Lung (tissue), 12 donors: ENCODE measurements around the gene KCTD14. TPM values are rescaled to one million over a fixed set of nuclear protein-coding genes. Genes with fewer than 3 reads are reported as not detected.

Source experiments
- ATAC-seq: fragments of 200-7000 bp; cut with Tn5 transposase; one replicate; pipeline ENCODE4 v1.9.1; 2020; ENCODE audit warnings: moderate number of reproducible peaks; ENCODE audit not compliant: insufficient read depth, low FRiP score
- DNase-seq, 3 donors: peaks; one replicate each; pipeline ENCODE4 v3.0.0-alpha.2; 2013 to 2017
- H3K27ac ChIP-seq, 2 donors: one replicate each; pipeline ENCODE4 v1.5.1; 2013; ENCODE audit warnings: mild to moderate bottlenecking in 2 of 2, moderate library complexity in 2 of 2, control low read depth in 1 of 2, inconsistent platforms in 1 of 2, low read depth in 1 of 2, low read length in 1 of 2
- H3K27me3 ChIP-seq, 3 donors: one replicate each; pipeline ENCODE4 v1.5.1; 2013; ENCODE audit warnings: low read length in 2 of 3; ENCODE audit not compliant: control insufficient read depth in 3 of 3, insufficient read depth in 3 of 3
- H3K36me3 ChIP-seq, 4 donors: one replicate each; pipeline ENCODE4 v1.5.1; 2013; ENCODE audit warnings: low read length in 4 of 4, mild to moderate bottlenecking in 1 of 4, moderate library complexity in 1 of 4; ENCODE audit not compliant: control insufficient read depth in 4 of 4, insufficient read depth in 4 of 4
- H3K4me1 ChIP-seq, 5 donors: one replicate each; pipeline ENCODE4 v1.5.1; 2013; ENCODE audit warnings: low read length in 5 of 5, mild to moderate bottlenecking in 2 of 5, moderate library complexity in 1 of 5; ENCODE audit not compliant: control insufficient read depth in 5 of 5, insufficient read depth in 5 of 5
- H3K4me3 ChIP-seq: one replicate; pipeline ENCODE4 v1.5.1; 2013; ENCODE audit warnings: mild to moderate bottlenecking, control low read depth, moderate library complexity
- H3K9ac ChIP-seq, 2 donors: one replicate each; pipeline ENCODE4 v1.5.1; 2013; ENCODE audit warnings: low read length in 2 of 2, control low read depth in 1 of 2; ENCODE audit not compliant: insufficient read depth in 1 of 2
- H3K9me3 ChIP-seq, 4 donors: one replicate each; pipeline ENCODE4 v1.5.1; 2013; ENCODE audit warnings: low read length in 3 of 4, mild to moderate bottlenecking in 1 of 4, moderate library complexity in 1 of 4; ENCODE audit not compliant: control insufficient read depth in 4 of 4, insufficient read depth in 3 of 4
- WGBS, 2 donors: extraction: QIAGEN DNeasy Blood & Tissue Kit; methylation state at CpG; one replicate each; pipeline ENCODE4 v1.1.7; 2013; 5-methylcytosine and 5-hydroxymethylcytosine counted together
- polyA plus RNA-seq, 2 donors: library from polyadenylated mRNA; stranded (reverse); fragments of 200-250 nt; gene quantifications; one replicate each; pipeline ENCODE4 v1.2.1, GENCODE V29; 2013
- total RNA-seq, 2 donors: library from RNA; depleted of rRNA in 1 of 2; stranded (reverse); fragments of >200 nt in 1 of 2; gene quantifications; one replicate each; pipeline ENCODE4 v1.2.1, GENCODE V29; 2014 to 2021
- TF ChIP-seq, protein P1 (sequence below): IDR thresholded peaks from 2 replicates; pipeline ENCODE4 v1.5.1; 2012; ENCODE audit warnings: mild to moderate bottlenecking; ENCODE audit errors: control extremely low read depth, extremely low read depth
- donor health status: control.
- donor health status: control.
- donor health status: Bipolar disorder and iron deficiency.
- donor health status: healthy.
- donor health status: DM: yes; HTN: yes; CAD: no.

Gene KCTD14
- total and polyA plus RNA-seq, 4 donors, result 6.4 to 24.0 (median 18.0) TPM

DNA sequence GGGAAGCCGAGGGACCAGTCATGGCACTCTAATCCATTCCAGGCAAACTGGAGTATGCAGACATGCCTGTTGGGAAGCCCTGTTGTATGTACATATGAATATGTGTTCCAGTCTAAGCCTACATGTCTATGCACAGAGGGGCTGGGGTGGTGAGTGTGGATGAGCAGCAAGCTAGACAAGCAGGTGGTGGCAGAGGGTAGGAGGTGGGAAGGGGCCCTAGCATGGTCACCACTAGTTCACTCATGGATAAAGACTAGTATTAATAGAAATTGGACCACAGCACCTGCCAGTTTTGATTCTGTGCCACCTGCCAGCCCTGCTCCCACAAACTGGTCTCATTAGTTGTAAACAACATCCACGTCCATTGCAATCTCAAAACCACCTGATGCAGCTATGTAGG, 42.1 kb upstream of the KCTD14 start:
- Histone ChIP-seq H3K4me1 (peaks cover 0 to 20% (median 9%) of the 10 kb centered on the region in 5 donors), H3K36me3 (peaks cover 6 to 13% (median 8%) of the 10 kb centered on the region in 4 donors)
- TF ChIP-seq, protein P1, sequence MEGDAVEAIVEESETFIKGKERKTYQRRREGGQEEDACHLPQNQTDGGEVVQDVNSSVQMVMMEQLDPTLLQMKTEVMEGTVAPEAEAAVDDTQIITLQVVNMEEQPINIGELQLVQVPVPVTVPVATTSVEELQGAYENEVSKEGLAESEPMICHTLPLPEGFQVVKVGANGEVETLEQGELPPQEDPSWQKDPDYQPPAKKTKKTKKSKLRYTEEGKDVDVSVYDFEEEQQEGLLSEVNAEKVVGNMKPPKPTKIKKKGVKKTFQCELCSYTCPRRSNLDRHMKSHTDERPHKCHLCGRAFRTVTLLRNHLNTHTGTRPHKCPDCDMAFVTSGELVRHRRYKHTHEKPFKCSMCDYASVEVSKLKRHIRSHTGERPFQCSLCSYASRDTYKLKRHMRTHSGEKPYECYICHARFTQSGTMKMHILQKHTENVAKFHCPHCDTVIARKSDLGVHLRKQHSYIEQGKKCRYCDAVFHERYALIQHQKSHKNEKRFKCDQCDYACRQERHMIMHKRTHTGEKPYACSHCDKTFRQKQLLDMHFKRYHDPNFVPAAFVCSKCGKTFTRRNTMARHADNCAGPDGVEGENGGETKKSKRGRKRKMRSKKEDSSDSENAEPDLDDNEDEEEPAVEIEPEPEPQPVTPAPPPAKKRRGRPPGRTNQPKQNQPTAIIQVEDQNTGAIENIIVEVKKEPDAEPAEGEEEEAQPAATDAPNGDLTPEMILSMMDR, result no peak

DNA sequence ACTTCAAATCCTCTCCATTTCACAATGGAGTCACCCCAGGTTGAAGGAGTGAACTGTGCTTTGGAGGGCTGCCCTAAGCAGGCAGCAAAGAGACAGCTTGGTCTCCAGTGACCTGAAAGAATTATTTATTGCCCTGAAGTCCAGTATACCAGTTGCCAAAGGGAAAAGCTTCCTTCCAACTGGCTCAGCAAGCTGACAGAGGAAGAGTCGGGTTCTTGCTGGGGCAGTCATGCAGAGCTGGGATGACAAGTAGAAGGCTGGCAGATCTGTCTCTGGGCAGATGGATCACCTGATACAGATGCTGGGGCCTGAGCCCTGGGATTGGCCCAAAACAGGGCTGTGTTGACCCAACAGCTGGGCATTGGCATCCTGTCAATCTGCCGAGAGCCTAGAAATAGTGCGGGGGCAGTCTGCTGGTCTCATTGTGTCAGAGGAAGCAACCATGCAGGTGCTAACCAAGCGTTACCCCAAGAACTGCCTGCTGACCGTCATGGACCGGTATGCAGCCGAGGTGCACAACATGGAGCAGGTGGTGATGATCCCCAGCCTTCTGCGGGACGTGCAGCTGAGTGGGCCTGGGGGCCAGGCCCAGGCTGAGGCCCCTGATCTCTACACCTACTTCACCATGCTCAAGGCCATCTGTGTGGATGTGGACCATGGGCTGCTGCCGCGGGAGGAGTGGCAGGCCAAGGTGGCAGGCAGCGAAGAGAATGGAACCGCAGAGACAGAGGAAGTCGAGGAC, 40.5 kb upstream of the KCTD14 start, which contains the start of gene THRSP:
THRSP (plus strand) TSS at position 422 of the 742 bp plus-strand sequence; CDS start at position 443, 21 bp downstream.
- DNase-seq (no peak), ATAC-seq (no peak)
- TF ChIP-seq, protein P1, result no peak
- WGBS, 2 donors, result 92 to 93% methylated on average over 14 of the region's 14 CpGs
- Histone ChIP-seq H3K9me3 (peaks cover 0 to 2% (median 0%) of the 10 kb centered on the region in 4 donors), H3K9ac (no peak within 1 kb of the TSS), H3K27me3 (no peaks in the 10 kb centered on the region), H3K27ac (no peak within 1 kb of the TSS), H3K4me3 (no peak within 1 kb of the TSS), H3K36me3 (peaks cover 0 to 7% (median 4%) of the 10 kb centered on the region in 4 donors), H3K4me1 (peaks cover 0 to 4% (median 2%) of the 10 kb centered on the region in 5 donors)

More for the DNA sequence above, 42.1 kb upstream of the KCTD14 start:
- Histone ChIP-seq H3K27me3 (no peaks in the 10 kb centered on the region), H3K9ac (no peak overlapping the region), H3K9me3 (peaks cover 0 to 2% (median 0%) of the 10 kb centered on the region in 4 donors), H3K27ac (no peak overlapping the region), H3K4me3 (no peak overlapping the region)
- 90 to 98% methylated on average over 2 of the region's 2 CpGs for WGBS, 2 donors
- ATAC-seq (no peak), DNase-seq (no peak)

DNA sequence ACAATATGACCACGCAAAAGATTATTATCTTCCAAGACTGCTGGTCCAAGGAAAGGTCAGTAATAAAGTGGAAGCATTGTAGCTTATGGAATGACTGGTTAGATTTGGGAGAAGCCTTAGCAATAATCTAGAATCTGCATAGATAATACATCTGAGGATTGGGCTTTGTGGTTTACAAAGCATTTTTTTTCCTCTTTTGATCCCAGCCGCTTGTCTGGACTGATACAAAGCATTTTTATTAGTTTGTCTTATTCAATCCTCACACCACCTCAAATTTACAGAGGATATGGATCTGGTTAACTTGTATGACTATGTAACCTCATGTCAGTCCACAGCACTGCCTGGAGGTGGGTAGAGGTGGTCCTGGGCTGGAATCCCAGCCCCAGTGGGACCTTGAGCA, 39.6 kb upstream of the KCTD14 start:
- DNase-seq (no peak), ATAC-seq (no peak)
- H3K4me3 ChIP-seq, result no peak overlapping the region
- peaks cover 0 to 3% (median 2%) of the 10 kb centered on the region in 4 donors for H3K36me3 ChIP-seq
- no peaks in the 10 kb centered on the region for H3K27me3 ChIP-seq
- H3K4me1 ChIP-seq, result peaks cover 0 to 4% (median 0%) of the 10 kb centered on the region in 5 donors
- TF ChIP-seq, protein P1, result no peak
- WGBS, 2 donors, result 83 to 87% methylated on average over 2 of the region's 2 CpGs
- peaks cover 0 to 2% (median 0%) of the 10 kb centered on the region in 4 donors for H3K9me3 ChIP-seq
- H3K27ac ChIP-seq, result no peak overlapping the region
- no peak overlapping the region for H3K9ac ChIP-seq
